ENCODE results near the gene MAP1B.

Gene MAP1B

GRCh38 chr5:72206994-72207393, 99.7 kb downstream of the MAP1B start:
- H3K79me2 ChIP-seq (ENCODE audit: insufficient read depth, low read depth): no peaks in the 10 kb centered on the region

GRCh38 chr5:72208324-72208926, 101.2 kb downstream of the MAP1B start:
- no peak overlapping the region for H3K27ac ChIP-seq
- no peaks in the 10 kb centered on the region for H4K20me1 ChIP-seq (ENCODE audit: insufficient read depth)
- no peak overlapping the region for H2AFZ ChIP-seq (ENCODE audit: low read depth)
- H3K4me3 ChIP-seq (IDR thresholded peaks at IDR 0.05; ENCODE audit: insufficient read depth, low read depth, low read length): no peak overlapping the region
- H3K4me1 ChIP-seq (ENCODE audit: low read depth, poor library complexity, severe bottlenecking): no peaks in the 10 kb centered on the region
- no peak for TF ChIP-seq CTCF (conservative IDR thresholded peaks at IDR 0.05; ENCODE audit: low read depth, low read length)
- H3K9ac ChIP-seq: no peak overlapping the region
- no peak overlapping the region for H3K4me2 ChIP-seq
- H3K27me3 ChIP-seq (ENCODE audit: insufficient read depth, low read depth): no peaks in the 10 kb centered on the region
- H3K36me3 ChIP-seq (ENCODE audit: insufficient read depth): no peaks in the 10 kb centered on the region
- no peaks in the 10 kb centered on the region for H3K79me2 ChIP-seq (ENCODE audit: insufficient read depth, low read depth)

More at GRCh38 chr5:72206994-72207393, 99.7 kb downstream of the MAP1B start:
- no peak for TF ChIP-seq CTCF (conservative IDR thresholded peaks at IDR 0.05; ENCODE audit: low read depth, low read length)
- Histone ChIP-seq H3K4me3 (IDR thresholded peaks at IDR 0.05; ENCODE audit: insufficient read depth, low read depth, low read length) (no peak overlapping the region), H2AFZ (ENCODE audit: low read depth) (no peak overlapping the region), H3K4me1 (ENCODE audit: low read depth, poor library complexity, severe bottlenecking) (no peaks in the 10 kb centered on the region), H3K27ac (no peak overlapping the region), H3K36me3 (ENCODE audit: insufficient read depth) (no peaks in the 10 kb centered on the region), H3K9ac (no peak overlapping the region), H3K4me2 (no peak overlapping the region), H4K20me1 (ENCODE audit: insufficient read depth) (no peaks in the 10 kb centered on the region), H3K27me3 (ENCODE audit: insufficient read depth, low read depth) (no peaks in the 10 kb centered on the region; the same call in 1 of the 2 replicates)

GRCh38 chr5:72209147-72210115, 102.2 kb downstream of the MAP1B start:
- Histone ChIP-seq H3K4me1 (ENCODE audit: low read depth, poor library complexity, severe bottlenecking) (no peaks in the 10 kb centered on the region), H3K27me3 (ENCODE audit: insufficient read depth, low read depth) (no peaks in the 10 kb centered on the region), H3K79me2 (ENCODE audit: insufficient read depth, low read depth) (no peaks in the 10 kb centered on the region), H3K4me3 (IDR thresholded peaks at IDR 0.05; ENCODE audit: insufficient read depth, low read depth, low read length) (no peak overlapping the region), H3K27ac (no peak overlapping the region), H3K36me3 (ENCODE audit: insufficient read depth) (no peaks in the 10 kb centered on the region), H2AFZ (ENCODE audit: low read depth) (no peak overlapping the region), H4K20me1 (ENCODE audit: insufficient read depth) (no peaks in the 10 kb centered on the region), H3K4me2 (no peak overlapping the region), H3K9ac (no peak overlapping the region)
- TF ChIP-seq CTCF (conservative IDR thresholded peaks at IDR 0.05; ENCODE audit: low read depth, low read length): no peak

- no peak overlapping the region for H2AFZ ChIP-seq (ENCODE audit: low read depth)
- H3K27ac ChIP-seq: no peak overlapping the region
- H3K36me3 ChIP-seq (ENCODE audit: insufficient read depth): no peaks in the 10 kb centered on the region
- H3K4me3 ChIP-seq (IDR thresholded peaks at IDR 0.05; ENCODE audit: insufficient read depth, low read depth, low read length): no peak overlapping the region
- no peaks in the 10 kb centered on the region for H3K79me2 ChIP-seq (ENCODE audit: insufficient read depth, low read depth)
- no peaks in the 10 kb centered on the region for H3K4me1 ChIP-seq (ENCODE audit: low read depth, poor library complexity, severe bottlenecking)
- TF ChIP-seq CTCF (conservative IDR thresholded peaks at IDR 0.05; ENCODE audit: low read depth, low read length): no peak
- no peaks in the 10 kb centered on the region for H4K20me1 ChIP-seq (ENCODE audit: insufficient read depth)
- no peak overlapping the region for H3K9ac ChIP-seq
- H3K4me2 ChIP-seq: no peak overlapping the region
- H3K27me3 ChIP-seq (ENCODE audit: insufficient read depth, low read depth): no peaks in the 10 kb centered on the region
Observed at GRCh38 chr5:72210888-72211678, 103.8 kb downstream of the MAP1B start.
